GM12878 (cell line): ENCODE measurements around the gene HSF5. TPM values are rescaled to one million over a fixed set of nuclear protein-coding genes. Genes with fewer than 3 reads are reported as not detected.

Experiments
- ATAC-seq: fragments of 200-7000 bp; cut with Tn5 transposase; 3 replicates; pipeline ENCODE4 v1.9.1; 2020; ENCODE audit warnings: mild to moderate bottlenecking, moderate library complexity
- BruUV-seq: library from RNA; stranded (reverse); fragments of 400-500 nt; replicated peaks from 2 replicates; lab custom pipeline; 2021; lab: Mats Ljungman, UMichigan
- CTCF ChIA-PET: fragments of 300-600 bp; sonication (Branson Sonifier 250); formaldehyde crosslinking; extraction: SDS; loops from one replicate; lab custom pipeline; 2021; ENCODE audit warnings: inconsistent platforms; lab: Yijun Ruan, JAX
- POLR2A ChIA-PET: fragments of 350-600 bp; formaldehyde crosslinking; extraction: SDS; loops from one replicate; lab custom pipeline; 2021; ENCODE audit warnings: inconsistent platforms; lab: Charles Lee
- RAD21 ChIA-PET: fragments of 300-600 bp; sonication (Branson Sonifier 250); formaldehyde crosslinking; loops from one replicate; lab custom pipeline; 2023; ENCODE audit warnings: antibody characterized with exemption; ENCODE audit not compliant: unreplicated experiment; lab: Charles Lee
- SMC1A ChIA-PET: fragments of 300-600 bp; sonication (Branson Sonifier 250); formaldehyde crosslinking; loops from one replicate; lab custom pipeline; 2023; ENCODE audit not compliant: unreplicated experiment, uncharacterized antibody; lab: Charles Lee
- DNase-seq: peaks from one replicate; pipeline ENCODE4 v3.0.0-alpha.2; 2011; ENCODE audit warnings: low read depth, low spot score
- FAIRE-seq: peaks from 3 replicates; lab custom pipeline; 2011; peaks lifted over from hg19 to GRCh38; lab: Jason Lieb, UNC
- H2AFZ ChIP-seq: 2 replicates; pipeline ENCODE4 v1.6.0; 2011; ENCODE audit warnings: low read depth, low read length, control low read depth; ENCODE audit not compliant: control insufficient read depth
- H3K27ac ChIP-seq: 2 replicates; pipeline ENCODE4 v1.5.1; 2011; ENCODE audit warnings: control low read depth; ENCODE audit not compliant: control insufficient read depth, insufficient read depth
- H3K27me3 ChIP-seq, 2 experiments: replicated peaks in 1 of 2; 2 replicates each; pipeline versions ENCODE4 v1.6.0 to v1.6.1; 2011; ENCODE audit warnings: low read length in 1 of 2; ENCODE audit not compliant: control insufficient read depth in 2 of 2, insufficient read depth in 2 of 2
- H3K36me3 ChIP-seq, 2 experiments: 2 replicates each; pipeline ENCODE4 v1.5.1; 2011; ENCODE audit warnings: low read length in 1 of 2; ENCODE audit not compliant: control insufficient read depth in 2 of 2, insufficient read depth in 2 of 2
- H3K4me1 ChIP-seq: 2 replicates; pipeline ENCODE4 v1.6.1; 2011; ENCODE audit warnings: mild to moderate bottlenecking, low read length, moderate library complexity, mixed read lengths; ENCODE audit not compliant: control insufficient read depth, insufficient read depth
- H3K4me2 ChIP-seq: 2 replicates; pipeline ENCODE4 v1.6.0; 2011; ENCODE audit warnings: control low read depth; ENCODE audit not compliant: control insufficient read depth, insufficient read depth
- H3K4me3 ChIP-seq: fragments of 200-600 bp; sonication (generic); 2 replicates; pipeline ENCODE4 v1.5.1; 2016
- H3K79me2 ChIP-seq: 2 replicates; pipeline ENCODE4 v1.6.0; 2011; ENCODE audit warnings: low read length; ENCODE audit not compliant: control insufficient read depth, insufficient read depth
- H3K9ac ChIP-seq: 2 replicates; pipeline ENCODE4 v1.8.0; 2011; ENCODE audit warnings: low read length, control low read depth, mixed read lengths; ENCODE audit not compliant: control insufficient read depth, insufficient read depth
- H3K9me3 ChIP-seq: replicated peaks from 3 replicates; pipeline ENCODE4 v1.5.1; 2011; ENCODE audit warnings: mild to moderate bottlenecking, low read length; ENCODE audit not compliant: control insufficient read depth, insufficient read depth
- H4K20me1 ChIP-seq: 2 replicates; pipeline ENCODE4 v1.6.0; 2011; ENCODE audit not compliant: control insufficient read depth, insufficient read depth
- ATF2 ChIP-seq: IDR thresholded peaks from 2 replicates; pipeline ENCODE4 v1.6.1; 2012; ENCODE audit warnings: low read length, inconsistent platforms
- BCL11A ChIP-seq: IDR thresholded peaks from 2 replicates; pipeline ENCODE4 v1.6.1; 2011; ENCODE audit warnings: low read depth, low read length
- CUX1 ChIP-seq: IDR thresholded peaks from 2 replicates; pipeline ENCODE4 v1.6.1; 2012; ENCODE audit warnings: improper control_type of control experiment, low read depth, low read length; ENCODE audit not compliant: insufficient replicate concordance
- ELK1 ChIP-seq: IDR thresholded peaks from 2 replicates; pipeline ENCODE4 v1.6.1; 2012; ENCODE audit warnings: low read depth, low read length, improper control_type of control experiment
- GATAD2B ChIP-seq: fragments of 450-650 bp; conservative IDR thresholded peaks from 2 replicates; pipeline ENCODE4 v1.6.1; 2017; ENCODE audit warnings: low read depth, mild to moderate bottlenecking, moderate library complexity
- NR2C2 ChIP-seq: IDR thresholded peaks from 2 replicates; pipeline ENCODE4 v1.6.1; 2011; ENCODE audit warnings: borderline replicate concordance, low read depth; ENCODE audit not compliant: control insufficient read depth, insufficient read length
- PKNOX1 ChIP-seq: fragments of 450-650 bp; IDR thresholded peaks from 2 replicates; pipeline ENCODE4 v1.6.1; 2016; ENCODE audit warnings: mild to moderate bottlenecking
- RELB ChIP-seq: fragments of 450-650 bp; IDR thresholded peaks from 2 replicates; pipeline ENCODE4 v1.6.1; 2017; ENCODE audit warnings: low read depth, mild to moderate bottlenecking, moderate library complexity
- RFX5 ChIP-seq: IDR thresholded peaks from 2 replicates; pipeline ENCODE4 v1.6.1; 2011; ENCODE audit warnings: low read depth, low read length, improper control_type of control experiment
- TAF1 ChIP-seq: IDR thresholded peaks from 2 replicates; pipeline ENCODE4 v1.6.1; 2011; ENCODE audit warnings: mild to moderate bottlenecking, low read depth, low read length, borderline replicate concordance
- TCF3 ChIP-seq: IDR thresholded peaks from 2 replicates; pipeline ENCODE4 v1.6.1; 2012; ENCODE audit warnings: low read depth, mild to moderate bottlenecking, low read length, borderline replicate concordance; ENCODE audit not compliant: insufficient read depth
- WGBS: methylation state at CpG from one replicate; pipeline ENCODE4 v1.1.6; 2016; ENCODE audit warnings: low lambda C conversion rate; ENCODE audit not compliant: insufficient replicate concordance, insufficient coverage; ENCODE audit errors: missing lambda C conversion rate; 5-methylcytosine and 5-hydroxymethylcytosine counted together
- in situ Hi-C: fragments of 300-500 bp; cut with MboI; formaldehyde crosslinking; loops from 9 replicates; pipeline ENCODE4 v1.14.3; 2018; ENCODE audit warnings: mixed read lengths
- intact Hi-C: fragments of 100-400 bp; cut with micrococcal nuclease; formaldehyde crosslinking; loops from one replicate; pipeline ENCODE4 v1.14.2; 2022; ENCODE audit not compliant: unreplicated experiment
- polyA plus RNA-seq, 11 experiments: library from polyadenylated mRNA; depleted of rRNA in 4 of 11; unstranded in 6 of 11; stranded (reverse) in 5 of 11; fragments of >200 nt; fragmentation: Nextera tagmentation in 4 of 11; fragmentation: Illumina TruSeq in 1 of 11; extraction: Ambion mirVana in 4 of 11; extraction: Trizol in 1 of 11; gene quantifications; 1 replicate in 1 of 11; 2 replicates in 10 of 11; pipeline versions ENCODE4 v1.2.1 to v1.2.3, GENCODE V29; 2011 to 2016; ENCODE audit warnings: inconsistent platforms in 2 of 11, missing spikeins in 2 of 11, low read depth in 1 of 11
- total RNA-seq, 4 experiments: library from RNA; depleted of rRNA in 3 of 4; stranded (reverse); fragments of >200 nt in 3 of 4; fragmentation: Illumina TruSeq in 1 of 4; extraction: Trizol in 1 of 4; gene quantifications; 2 replicates each; pipeline versions ENCODE4 v1.2.1 to v1.2.3, GENCODE V29; 2013 to 2021

The HSF5 gene
- total and polyA plus RNA-seq, 10 of the 15 experiments (the other 5 are each of a cell fraction or from before 2014, with no cell fraction given): 0.02 to 0.18 (median 0.06) TPM; not detected in 4

- no peak overlapping the region for H3K27ac ChIP-seq
- H3K4me3 ChIP-seq: no peak overlapping the region
- in situ Hi-C loops: no loop called here
- FAIRE-seq (no peak), ATAC-seq (no peak), DNase-seq (no peak)
- ChIA-PET POLR2A (interaction anchor here (0.6 to 5.9 kb wide), 8 partner anchors 8 to 46 kb away, joined by 3 to 29 read pairs (median 5); partner anchors contain the start of genes RNF43 and SUPT4H1), SMC1A (interaction anchor here (0.6 to 7.5 kb wide), 13 partner anchors 12 to 67 kb away, joined by 3 to 74 read pairs (median 4); partner anchors contain the start of genes RNF43 and SUPT4H1), RAD21 (interaction anchor here (1.0 to 8.4 kb wide), 4 partner anchors 23 to 40 kb away, joined by 3 to 70 read pairs (median 6); partner anchors contain the start of genes RNF43 and SUPT4H1), CTCF (interaction anchor here (0.8 to 3.6 kb wide), 10 partner anchors 11 to 79 kb away, joined by 3 to 17 read pairs (median 4); partner anchors contain the start of genes RNF43 and SUPT4H1)
- H3K9me3 ChIP-seq: no peaks in the 10 kb centered on the region
- no peak overlapping the region for H3K9ac ChIP-seq
- 97% methylated on average over 4 of the region's 4 CpGs for WGBS
- no peaks in the 10 kb centered on the region; a peak in 2 of 4 replicates for H3K36me3 ChIP-seq
- no peaks in the 10 kb centered on the region for H3K27me3 ChIP-seq
- BruUV-seq: no TSS peak
- peaks cover 4% of the 10 kb centered on the region for H3K79me2 ChIP-seq
- intact Hi-C loops: loop anchor here (2.0 kb wide), 1 partner anchor 31 kb away; no protein-coding TSS in a partner anchor
- H3K4me2 ChIP-seq: no peak overlapping the region
- no peaks in the 10 kb centered on the region for H4K20me1 ChIP-seq
- H2AFZ ChIP-seq: no peak overlapping the region
- H3K4me1 ChIP-seq: peaks cover 19% of the 10 kb centered on the region
- TF ChIP-seq RFX5 (no peak), RELB (no peak), TCF3 (no peak), PKNOX1 (no peak), TAF1 (no peak), BCL11A (no peak), GATAD2B (no peak), CUX1 (no peak), ATF2 (no peak), ELK1 (no peak), NR2C2 (no peak)
These were observed 104.2 kb downstream of the HSF5 start for GRCh38 chr17:58383892-58384462.
